ENCODE data around the gene RGS4. TPM values are rescaled to one million over a fixed set of nuclear protein-coding genes. Genes with fewer than 3 reads are reported as not detected.
"Not testable (repeated sequence)": the region's sequence is repeated elsewhere in the genome, so short reads cannot be mapped to it uniquely, and the experiment has no call there.

The RGS4 gene
- total RNA-seq, 1 donor from 2014 or later = 38.1 TPM

DNA sequence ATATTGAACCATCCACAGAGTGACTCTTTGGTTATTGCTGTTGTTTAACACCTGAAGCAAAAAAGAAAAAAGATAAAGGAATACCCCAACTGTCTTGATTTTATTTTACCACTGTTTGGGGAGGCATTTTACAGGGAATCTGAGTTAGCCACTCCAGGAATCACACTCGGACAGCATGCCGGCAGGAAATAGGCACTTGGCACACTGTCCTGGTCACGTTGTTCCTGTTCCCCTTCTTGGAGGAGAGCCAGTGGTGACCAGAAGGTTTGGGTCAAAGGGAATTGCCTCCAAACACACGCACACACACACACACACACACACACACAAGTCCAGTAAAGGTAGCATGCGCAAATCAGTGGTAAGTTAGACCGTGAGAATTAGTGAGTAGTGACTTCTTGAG, 13.8 kb downstream of the RGS4 start:
- Mint-ChIP-seq H3K27me3 (no peaks in the 10 kb centered on the region), H3K36me3 (no peaks in the 10 kb centered on the region)

DNA sequence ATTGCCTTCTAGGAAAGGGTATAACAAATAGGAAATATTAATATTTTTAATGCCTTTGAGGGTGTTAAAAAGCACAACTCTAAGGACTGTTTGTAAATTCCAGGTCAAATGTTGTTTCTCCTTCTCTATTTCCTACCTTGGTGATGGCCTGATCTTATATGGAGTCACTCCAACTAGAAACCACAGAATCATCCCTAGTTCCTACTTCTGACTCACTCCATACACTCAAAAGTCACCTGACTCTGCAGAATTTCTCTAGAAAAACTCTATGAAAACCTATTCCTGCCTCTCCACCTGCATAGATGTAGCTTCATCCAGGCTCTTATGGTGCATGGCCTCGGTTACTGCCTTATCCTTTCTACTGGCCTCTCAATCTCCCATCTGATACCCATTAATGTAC, 14.5 kb downstream of the RGS4 start:
- H3K9me3 Mint-ChIP-seq = no peaks in the 10 kb centered on the region
- H3K4me1 Mint-ChIP-seq (ENCODE audit: unreplicated experiment) = peaks cover 6% of the 10 kb centered on the region
- no peak overlapping the region for H3K4me3 Mint-ChIP-seq
- H3K27me3 Mint-ChIP-seq = no peaks in the 10 kb centered on the region
- DNase-seq (ENCODE audit: extremely low spot score, unreplicated experiment) = no peak
- TF ChIP-seq, protein P1, sequence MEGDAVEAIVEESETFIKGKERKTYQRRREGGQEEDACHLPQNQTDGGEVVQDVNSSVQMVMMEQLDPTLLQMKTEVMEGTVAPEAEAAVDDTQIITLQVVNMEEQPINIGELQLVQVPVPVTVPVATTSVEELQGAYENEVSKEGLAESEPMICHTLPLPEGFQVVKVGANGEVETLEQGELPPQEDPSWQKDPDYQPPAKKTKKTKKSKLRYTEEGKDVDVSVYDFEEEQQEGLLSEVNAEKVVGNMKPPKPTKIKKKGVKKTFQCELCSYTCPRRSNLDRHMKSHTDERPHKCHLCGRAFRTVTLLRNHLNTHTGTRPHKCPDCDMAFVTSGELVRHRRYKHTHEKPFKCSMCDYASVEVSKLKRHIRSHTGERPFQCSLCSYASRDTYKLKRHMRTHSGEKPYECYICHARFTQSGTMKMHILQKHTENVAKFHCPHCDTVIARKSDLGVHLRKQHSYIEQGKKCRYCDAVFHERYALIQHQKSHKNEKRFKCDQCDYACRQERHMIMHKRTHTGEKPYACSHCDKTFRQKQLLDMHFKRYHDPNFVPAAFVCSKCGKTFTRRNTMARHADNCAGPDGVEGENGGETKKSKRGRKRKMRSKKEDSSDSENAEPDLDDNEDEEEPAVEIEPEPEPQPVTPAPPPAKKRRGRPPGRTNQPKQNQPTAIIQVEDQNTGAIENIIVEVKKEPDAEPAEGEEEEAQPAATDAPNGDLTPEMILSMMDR (conservative IDR thresholded peaks at IDR 0.05) = no peak
- H3K36me3 Mint-ChIP-seq = no peaks in the 10 kb centered on the region
- no peak overlapping the region for H3K27ac Mint-ChIP-seq

More for the DNA sequence above, 13.8 kb downstream of the RGS4 start:
- no peak for DNase-seq (ENCODE audit: extremely low spot score, unreplicated experiment)
- peaks cover 6% of the 10 kb centered on the region for H3K4me1 Mint-ChIP-seq (ENCODE audit: unreplicated experiment)
- no peaks in the 10 kb centered on the region for H3K9me3 Mint-ChIP-seq
- no peak overlapping the region for H3K4me3 Mint-ChIP-seq
- H3K27ac Mint-ChIP-seq = no peak overlapping the region
- TF ChIP-seq, protein P1 (conservative IDR thresholded peaks at IDR 0.05) = no peak

DNA sequence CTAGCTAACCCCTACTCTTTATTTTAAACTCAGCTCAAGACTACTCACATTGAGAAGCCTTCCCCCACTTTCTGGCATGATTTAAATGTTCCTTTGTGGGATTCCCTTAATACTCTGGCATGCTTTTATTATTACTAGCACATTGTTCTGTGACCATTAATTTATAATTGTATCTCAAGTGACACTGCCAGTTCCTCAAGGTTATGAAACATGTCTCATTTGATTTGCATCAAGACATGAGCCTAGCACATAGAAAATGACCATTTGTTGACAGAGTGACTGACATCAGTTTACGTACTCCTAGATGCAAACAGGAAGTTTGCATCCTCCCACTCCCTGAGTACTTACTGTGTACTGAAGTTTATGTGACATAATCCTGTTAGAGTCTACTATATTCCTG, 15.2 kb downstream of the RGS4 start:
- Mint-ChIP-seq H3K27me3 (no peaks in the 10 kb centered on the region), H3K36me3 (no peaks in the 10 kb centered on the region), H3K27ac (no peak overlapping the region), H3K9me3 (no peaks in the 10 kb centered on the region), H3K4me1 (ENCODE audit: unreplicated experiment) (peaks cover 6% of the 10 kb centered on the region), H3K4me3 (no peak overlapping the region)
- no peak for DNase-seq (ENCODE audit: extremely low spot score, unreplicated experiment)
- TF ChIP-seq, protein P1 (conservative IDR thresholded peaks at IDR 0.05) = no peak

DNA sequence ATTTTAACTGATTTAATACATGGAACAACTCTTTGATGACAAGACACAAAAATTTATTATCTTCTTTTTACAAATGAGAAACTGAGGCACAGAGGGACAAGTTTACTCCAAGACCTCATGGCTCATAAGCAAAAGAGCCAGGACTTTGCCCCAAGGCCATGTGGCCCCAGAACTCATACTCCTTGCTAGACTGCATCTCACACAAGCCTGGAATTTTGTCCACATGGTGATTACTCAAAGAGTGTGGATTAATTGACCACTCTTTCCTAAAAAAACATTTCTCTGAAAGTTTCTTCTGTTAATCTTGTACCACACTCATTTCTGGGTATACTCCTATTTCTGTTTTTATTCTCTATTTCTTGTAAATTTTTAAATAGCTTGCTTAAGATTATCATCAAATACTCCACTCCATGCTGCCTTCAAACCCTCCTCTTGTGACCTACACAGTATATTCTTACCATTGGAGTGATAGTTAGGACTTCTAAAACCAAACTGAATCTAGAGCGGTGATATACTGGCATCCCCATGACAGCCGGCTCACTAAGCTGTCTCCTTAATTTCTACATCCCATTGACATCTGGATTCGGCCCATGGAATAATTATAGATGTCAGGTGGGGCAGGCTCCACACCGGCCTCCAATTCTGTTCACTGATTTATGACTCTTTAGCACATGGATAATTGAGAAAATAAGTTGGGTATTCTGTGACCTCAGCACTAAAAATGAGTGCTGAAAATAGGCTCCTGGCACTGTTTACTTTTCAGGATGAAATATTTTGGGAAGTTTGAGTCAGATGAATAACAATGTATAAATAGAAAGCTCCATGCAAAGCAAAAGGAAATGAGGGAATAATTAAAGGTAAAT, 16.1 kb downstream of the RGS4 start:
- no peak for DNase-seq (ENCODE audit: extremely low spot score, unreplicated experiment)
- Mint-ChIP-seq H3K4me3 (no peak overlapping the region), H3K27ac (no peak overlapping the region), H3K9me3 (no peaks in the 10 kb centered on the region), H3K4me1 (ENCODE audit: unreplicated experiment) (peaks cover 6% of the 10 kb centered on the region), H3K27me3 (no peaks in the 10 kb centered on the region), H3K36me3 (no peaks in the 10 kb centered on the region)
- TF ChIP-seq, protein P1 (conservative IDR thresholded peaks at IDR 0.05) = no peak

DNA sequence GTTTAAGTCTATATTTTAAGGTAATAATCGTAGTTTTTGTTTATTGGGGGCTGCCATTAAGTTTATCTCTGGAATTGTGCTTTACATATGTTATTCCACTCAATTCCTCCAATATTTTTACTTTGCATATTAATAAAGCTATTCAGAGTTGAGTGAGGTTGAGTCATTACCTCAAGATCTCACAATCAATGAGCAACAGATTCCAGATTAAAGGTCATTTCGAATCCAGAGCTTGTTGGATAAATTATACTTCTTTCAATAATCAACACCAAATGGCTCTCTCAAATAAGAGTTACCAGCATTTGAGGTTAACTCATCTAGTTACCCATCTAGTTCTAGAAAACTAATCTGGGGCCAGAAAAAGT, 16.7 kb downstream of the RGS4 start:
- no peaks in the 10 kb centered on the region for H3K9me3 Mint-ChIP-seq
- TF ChIP-seq, protein P1 (conservative IDR thresholded peaks at IDR 0.05) = no peak
- H3K27ac Mint-ChIP-seq = no peak overlapping the region

DNA sequence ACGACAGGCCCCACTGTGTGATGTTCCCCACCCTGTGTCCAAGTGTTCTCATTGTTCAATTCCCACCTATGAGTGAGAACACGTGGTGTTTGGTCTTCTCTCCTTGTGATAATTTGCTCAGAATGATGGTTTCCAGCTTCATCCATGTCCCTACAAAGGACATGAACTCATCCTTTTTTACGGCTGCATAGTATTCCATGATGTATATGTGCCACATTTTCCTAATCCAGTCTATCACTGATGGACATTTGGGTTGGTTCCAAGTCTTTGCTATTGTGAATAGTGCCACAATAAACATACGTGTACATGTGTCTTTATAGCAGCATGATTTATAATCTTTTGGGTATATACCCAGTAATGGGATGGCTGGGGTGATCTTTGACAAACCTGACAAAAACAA, 20.0 kb downstream of the RGS4 start:
- H3K9me3 Mint-ChIP-seq; H3K27ac Mint-ChIP-seq; H3K27me3 Mint-ChIP-seq; H3K4me1 Mint-ChIP-seq (ENCODE audit: unreplicated experiment); DNase-seq (ENCODE audit: extremely low spot score, unreplicated experiment); H3K36me3 Mint-ChIP-seq; H3K4me3 Mint-ChIP-seq: not testable (repeated sequence)

More for the DNA sequence above, 16.7 kb downstream of the RGS4 start:
- peaks cover 6% of the 10 kb centered on the region for H3K4me1 Mint-ChIP-seq (ENCODE audit: unreplicated experiment)
- no peaks in the 10 kb centered on the region for H3K27me3 Mint-ChIP-seq
- DNase-seq (ENCODE audit: extremely low spot score, unreplicated experiment) = no peak
- H3K36me3 Mint-ChIP-seq = no peaks in the 10 kb centered on the region
- no peak overlapping the region for H3K4me3 Mint-ChIP-seq
